ENCODE results near the gene ACER3. TPM values are rescaled to one million over a fixed set of nuclear protein-coding genes. Genes with fewer than 3 reads are reported as not detected.
"Not testable (repeated sequence)": the region's sequence is repeated elsewhere in the genome, so short reads cannot be mapped to it uniquely, and the experiment has no call there.

Gene ACER3
- total RNA-seq, 1 experiment from 2014 or later = 12.5 TPM

DNA sequence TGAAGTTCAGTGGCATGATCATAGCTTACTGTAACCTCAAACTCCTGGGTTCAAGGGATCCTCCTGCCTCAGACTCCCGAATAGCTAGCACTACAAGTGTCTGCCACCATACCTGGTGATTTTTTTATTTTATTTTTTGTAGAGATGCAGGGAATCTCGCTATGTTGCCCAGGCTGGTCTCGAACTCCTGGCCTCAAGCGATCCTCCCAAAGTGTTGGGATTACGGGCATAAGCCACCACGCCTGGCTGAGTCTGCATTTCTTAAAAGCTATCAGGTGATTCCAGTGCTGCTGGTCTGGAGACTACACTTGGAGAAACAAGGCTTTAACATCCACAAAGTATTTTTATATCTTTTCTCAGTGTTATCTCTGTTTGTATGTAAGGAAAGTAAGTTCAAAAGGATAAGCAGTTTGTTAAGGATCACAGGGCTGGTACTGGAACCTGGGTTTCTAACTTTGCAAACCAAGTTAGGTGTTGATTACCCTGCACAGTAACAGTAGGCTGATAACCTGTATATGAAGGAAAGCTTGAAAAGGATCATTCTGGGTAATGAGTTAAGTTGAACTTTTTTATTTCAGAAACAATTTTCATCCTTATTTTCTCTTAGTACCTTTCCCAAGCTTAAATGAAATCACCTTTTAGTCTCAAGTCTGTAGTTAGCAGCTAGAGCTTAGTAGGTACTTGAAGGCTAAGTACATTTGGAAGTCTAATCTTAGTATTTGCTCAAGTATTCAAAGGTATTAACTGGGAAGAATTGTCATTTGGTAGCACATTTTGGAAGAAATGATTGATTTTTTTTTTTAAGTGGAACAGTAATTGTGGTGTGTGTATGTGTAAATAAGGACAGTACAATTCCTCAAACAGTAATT lies 12.5 kb downstream of the ACER3 start:
- DNase-seq (ENCODE audit: low read depth) = no peak

- DNase-seq (ENCODE audit: low read depth) = no peak
These were observed 17.3 kb downstream of the ACER3 start for GRCh38 chr11:76878014-76878413.

- DNase-seq (ENCODE audit: low read depth) = peak; percentile 4
These were observed 19.6 kb downstream of the ACER3 start for GRCh38 chr11:76880314-76880713.

- no peak for DNase-seq (ENCODE audit: low read depth)
These were observed 20.2 kb downstream of the ACER3 start for GRCh38 chr11:76880956-76881355.

DNA sequence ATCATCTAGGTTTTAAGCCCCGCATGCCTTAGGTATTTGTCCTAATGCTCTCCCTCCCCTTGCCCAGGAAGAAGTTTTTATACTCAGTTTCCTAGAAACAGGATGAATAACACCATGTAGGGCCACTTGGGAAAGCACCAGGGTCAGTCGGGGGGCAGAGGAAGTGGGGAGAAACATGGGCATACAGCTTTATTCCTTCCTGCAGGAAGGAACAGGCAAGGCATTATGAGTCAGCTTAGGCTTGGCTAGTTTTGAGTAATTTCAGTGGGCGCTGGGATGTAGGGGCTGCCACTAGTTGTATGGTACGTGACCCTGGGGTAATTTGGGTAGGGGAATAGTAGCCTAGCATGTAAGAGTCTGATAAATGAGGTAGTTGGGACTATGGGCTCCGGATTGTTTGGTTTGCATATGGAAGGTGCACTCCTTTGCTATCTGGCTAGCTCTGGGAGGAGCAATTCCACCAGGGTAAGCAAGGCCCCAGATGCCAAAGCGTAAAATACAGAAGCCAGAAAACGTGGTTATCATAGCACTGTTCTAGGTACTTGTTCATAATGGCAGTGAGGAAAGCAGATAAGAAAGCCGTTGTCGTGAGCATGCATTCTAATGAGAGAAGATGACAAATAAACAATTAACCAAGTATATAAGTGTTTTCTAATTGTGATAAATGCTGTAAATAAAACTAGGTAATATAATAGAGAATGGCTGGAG lies 24.8 kb downstream of the ACER3 start:
- DNase-seq (ENCODE audit: low read depth) = peak; percentile 73

DNA sequence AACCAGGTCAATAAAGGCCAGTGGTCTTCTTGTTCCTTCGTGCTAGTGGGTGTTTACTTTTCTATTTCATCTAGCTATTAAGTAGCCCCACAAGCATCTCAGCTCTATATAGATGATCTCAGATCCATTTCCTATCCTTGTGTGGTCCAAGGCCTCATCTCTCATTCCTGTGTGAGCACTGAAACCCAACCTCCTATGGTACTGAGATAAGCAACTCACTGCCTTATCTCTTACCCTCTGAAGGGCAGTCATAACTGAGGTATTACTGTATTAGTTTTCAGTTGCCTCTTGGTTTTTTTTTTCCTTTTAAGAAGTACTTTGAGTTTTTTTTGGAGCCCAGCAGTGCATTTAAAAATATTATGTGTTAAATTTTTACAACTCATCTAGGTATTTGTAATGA lies 28.3 kb downstream of the ACER3 start:
- no peak for DNase-seq (ENCODE audit: low read depth)

DNA sequence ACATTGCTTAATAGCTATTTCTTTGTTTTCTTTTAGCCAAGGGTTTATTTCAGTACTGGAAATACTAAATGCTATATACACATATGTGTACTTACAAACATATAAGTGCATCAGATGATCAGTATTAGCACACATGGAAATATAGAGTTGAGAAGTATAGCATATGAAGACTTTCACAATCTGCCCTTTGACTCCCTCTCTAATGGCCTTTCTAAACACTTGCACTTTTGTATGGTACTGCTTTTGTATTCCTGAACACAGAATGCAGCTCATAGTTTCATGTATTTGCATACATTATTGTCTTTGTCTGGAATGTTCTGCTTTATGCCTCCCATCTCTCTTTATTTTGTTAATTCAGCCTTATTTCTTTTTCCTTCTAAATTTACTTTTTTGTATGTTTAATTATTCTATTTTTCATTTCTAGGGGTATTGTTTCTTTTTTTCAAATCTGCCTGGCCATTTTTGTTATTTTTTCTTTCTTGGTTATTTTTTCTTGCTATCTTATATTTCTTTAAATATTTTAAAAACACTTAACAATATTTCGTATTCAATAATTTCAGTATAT lies 28.8 kb downstream of the ACER3 start:
- no peak for DNase-seq (ENCODE audit: low read depth)

- no peak for DNase-seq (ENCODE audit: low read depth)
These were observed 29.6 kb downstream of the ACER3 start for GRCh38 chr11:76890329-76890728.

DNA sequence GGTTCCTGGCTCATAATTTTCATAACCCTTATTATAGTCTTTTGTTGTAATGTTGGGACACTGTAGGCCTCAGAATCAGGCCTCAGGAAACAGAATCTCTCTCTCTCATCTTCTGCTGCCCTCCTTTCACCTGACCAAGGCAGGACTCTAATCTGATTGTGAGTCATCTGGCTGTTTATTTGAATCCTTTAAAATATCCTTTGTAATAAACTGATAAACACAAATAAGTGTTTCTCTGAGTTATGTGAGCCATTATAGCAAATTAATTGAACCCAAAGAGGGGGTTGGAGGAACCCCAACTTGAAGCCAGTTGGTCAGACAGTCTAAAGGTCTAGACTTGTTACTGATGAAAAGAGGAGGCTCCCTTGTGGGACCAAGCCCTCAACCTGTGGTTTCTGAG lies 30.6 kb downstream of the ACER3 start:
- DNase-seq (ENCODE audit: low read depth) = no peak

GRCh38 chr11:76891793-76892192 lies 31.1 kb downstream of the ACER3 start:
- DNase-seq (ENCODE audit: low read depth) = no peak

- no peak for DNase-seq (ENCODE audit: low read depth)
These were observed 31.6 kb downstream of the ACER3 start for GRCh38 chr11:76892306-76892705.

DNA sequence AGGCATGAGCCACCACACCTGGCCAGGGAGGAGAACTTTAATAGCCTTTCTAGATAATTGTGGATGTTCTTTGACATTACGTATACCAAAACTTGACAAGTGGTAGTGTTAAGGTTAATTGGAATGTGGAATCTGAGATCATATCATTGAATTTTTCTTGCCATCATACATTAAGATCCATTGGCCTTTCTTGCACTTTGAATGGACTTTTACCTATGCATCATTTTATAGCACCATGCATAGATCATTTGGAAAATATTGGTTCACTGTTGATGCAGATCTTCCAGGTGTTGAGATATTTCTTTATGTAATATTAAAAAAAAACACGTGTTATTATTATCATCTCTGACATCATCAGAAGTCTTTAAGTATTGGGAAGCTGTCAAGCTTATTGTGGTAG lies 36.5 kb downstream of the ACER3 start:
- DNase-seq (ENCODE audit: low read depth) = no peak

- no peak for DNase-seq (ENCODE audit: low read depth)
These were observed 40.4 kb downstream of the ACER3 start for GRCh38 chr11:76901144-76901543.

- not testable (repeated sequence) for DNase-seq (ENCODE audit: low read depth)
These were observed 40.9 kb downstream of the ACER3 start for GRCh38 chr11:76901622-76902021.

DNA sequence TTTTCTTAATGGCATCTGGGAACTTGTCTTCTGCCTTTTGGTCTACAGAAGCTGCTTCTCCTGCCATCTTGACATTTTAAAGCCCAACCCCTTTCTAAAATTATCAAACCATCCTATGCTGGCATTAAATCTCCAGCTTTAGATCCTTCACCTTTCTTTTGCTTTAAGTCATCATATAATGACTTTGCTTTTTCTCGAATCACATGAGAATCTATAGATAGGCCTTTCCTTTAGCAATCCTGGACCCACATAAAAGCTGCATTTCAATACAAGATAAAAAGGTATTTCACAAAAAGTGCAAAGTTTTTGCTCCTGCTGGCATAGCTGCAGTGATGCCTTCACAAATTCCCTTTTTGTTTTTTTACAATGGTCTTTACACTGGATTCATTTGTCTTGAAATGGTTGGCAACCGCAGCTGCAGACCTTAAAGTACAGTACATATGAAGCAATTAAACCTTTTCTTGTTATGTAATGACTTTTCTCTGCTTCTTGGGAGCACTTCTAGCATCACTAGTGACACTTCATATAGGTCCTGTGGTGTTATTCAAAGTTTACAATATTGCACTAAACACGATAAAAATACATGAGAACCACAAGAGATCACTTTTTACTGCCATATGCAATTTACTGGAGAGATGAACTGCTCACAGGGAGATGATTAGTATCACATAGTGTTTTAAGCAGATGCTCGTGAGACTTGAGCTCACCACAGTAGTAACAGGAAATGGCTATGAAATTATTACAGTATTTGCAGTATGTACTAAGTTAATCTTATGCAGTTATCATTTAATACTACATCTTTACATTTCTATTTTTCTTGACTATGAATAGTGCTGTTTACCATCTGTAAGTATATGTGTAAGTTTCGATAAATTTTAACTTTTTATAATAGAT lies 41.6 kb downstream of the ACER3 start:
- DNase-seq (ENCODE audit: low read depth) = no peak

DNA sequence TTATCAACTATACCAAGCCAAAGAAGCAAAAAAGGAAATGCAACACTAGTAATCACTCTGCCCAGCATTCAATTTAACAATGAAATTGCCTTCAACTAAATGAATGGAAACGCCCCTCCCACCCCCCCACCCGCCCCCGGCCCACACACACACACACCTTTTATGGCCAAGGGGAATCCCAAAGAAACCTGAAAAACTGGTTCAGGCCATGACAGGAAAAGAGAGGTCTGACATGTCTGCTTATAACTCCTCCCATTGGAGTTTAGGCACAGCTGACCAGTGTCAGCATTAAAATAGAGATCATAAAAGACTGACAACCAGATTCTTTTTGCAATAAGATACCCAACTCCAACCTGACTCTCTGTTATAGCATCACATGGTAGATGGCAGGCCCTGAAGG lies 42.6 kb downstream of the ACER3 start:
- DNase-seq (ENCODE audit: low read depth) = no peak

- DNase-seq (ENCODE audit: low read depth) = no peak
These were observed 50.1 kb downstream of the ACER3 start for GRCh38 chr11:76910620-76911414.

- no peak for DNase-seq (ENCODE audit: low read depth)
These were observed 50.7 kb downstream of the ACER3 start for GRCh38 chr11:76911415-76911808.

- DNase-seq (ENCODE audit: low read depth) = no peak
These were observed 56.0 kb downstream of the ACER3 start for GRCh38 chr11:76916712-76917111.

GRCh38 chr11:76918941-76919386 lies 58.2 kb downstream of the ACER3 start:
- peak; percentile 62 for DNase-seq (ENCODE audit: low read depth)

GRCh38 chr11:76919467-76919866 lies 58.7 kb downstream of the ACER3 start:
- no peak for DNase-seq (ENCODE audit: low read depth)
